ENCODE measurements around the gene TTI1. TPM values are rescaled to one million over a fixed set of nuclear protein-coding genes. Genes with fewer than 3 reads are reported as not detected.

The TTI1 gene
- total RNA-seq, 1 experiment from 2014 or later, result 37.4 TPM

- Histone ChIP-seq H2BK5ac (ENCODE audit: insufficient read length, low read length) (no peak overlapping the region), H3K23ac (ENCODE audit: insufficient read length, low read depth, low read length) (no peak overlapping the region), H3K4me1 (ENCODE audit: insufficient read depth, low read length) (peaks cover 2% of the 10 kb centered on the region; the same call in 1 of the 2 replicates), H2BK15ac (ENCODE audit: low read depth, low read length) (no peak overlapping the region), H2BK20ac (ENCODE audit: low read depth, low read length, poor library complexity, severe bottlenecking) (no peak overlapping the region), H4K8ac (replicated peaks; ENCODE audit: insufficient read length, low read depth, low read length) (no peak overlapping the region), H2BK12ac (ENCODE audit: insufficient read length, low read depth, low read length) (no peak overlapping the region), H4K5ac (ENCODE audit: insufficient read length, low read depth, low read length) (no peak overlapping the region), H3K14ac (ENCODE audit: insufficient read depth, low read length) (no peak overlapping the region), H4K91ac (ENCODE audit: insufficient read length, low read depth, low read length) (no peak overlapping the region), H3K18ac (ENCODE audit: insufficient read length, low read depth, low read length) (no peak overlapping the region), H3K56ac (ENCODE audit: insufficient read length, low read depth, low read length) (no peak overlapping the region), H3K4ac (ENCODE audit: low read depth, low read length) (no peak overlapping the region), H3K79me2 (ENCODE audit: insufficient read depth, low read length) (no peaks in the 10 kb centered on the region), H2BK120ac (ENCODE audit: low read depth, low read length, poor library complexity, severe bottlenecking) (no peak overlapping the region), H3K4me2 (ENCODE audit: insufficient read depth, insufficient read length, low read length) (no peak overlapping the region), H3K27ac (ENCODE audit: insufficient read length, low read depth, low read length) (no peak overlapping the region), H3K27me3 (ENCODE audit: insufficient read depth, low read length) (no peaks in the 10 kb centered on the region), H2AFZ (ENCODE audit: low read length) (no peak overlapping the region), H4K20me1 (ENCODE audit: control insufficient read depth, insufficient read depth, insufficient read length) (no peaks in the 10 kb centered on the region), H3T11ph (ENCODE audit: low read length) (no peak overlapping the region), H2AK5ac (ENCODE audit: insufficient read length, low read length) (no peak overlapping the region), H3K9me3 (ENCODE audit: control insufficient read depth, low read depth, low read length) (no peaks in the 10 kb centered on the region), H3K79me1 (ENCODE audit: insufficient read depth, low read depth, low read length, poor library complexity, severe bottlenecking) (no peaks in the 10 kb centered on the region), H3K9ac (ENCODE audit: extremely low read depth, insufficient read length, low read length) (no peak overlapping the region), H3K23me2 (ENCODE audit: insufficient read length, low read depth, low read length, poor library complexity, severe bottlenecking) (no peaks in the 10 kb centered on the region)
- Mint-ChIP-seq H3K9me3 (peaks cover 0 to 4% of the 10 kb centered on the region in 2 experiments; a peak in 1 of 5 replicates), H3K27me3 (ENCODE audit: low read depth) (no peaks in the 10 kb centered on the region; the same call in 1 of the 2 replicates), H3K36me3 (ENCODE audit: insufficient read depth in 1 of 3, low read depth in 3 of 3) (no peaks in the 10 kb centered on the region), H3K4me3 (no peak overlapping the region), H3K4me1 (peaks cover 21 to 33% of the 10 kb centered on the region in 2 experiments), H3K27ac (peak overlapping the region in 1 of 3 experiments; percentile 49; a peak in 2 of 7 replicates)
- TF ChIP-seq CTCF (conservative IDR thresholded peaks at IDR 0.05), result no peak
- no CpG with 5 or more reads among the region's 4 CpGs for WGBS (ENCODE audit: extremely low coverage, insufficient read length, low lambda C conversion rate)
- DNase-seq, result no peak
Observed at GRCh38 chr20:37937686-37938085, 95.6 kb downstream of the TTI1 start.

All from H9 (cell line).